ENCODE results near the gene A4GALT.

A4GALT gene

GRCh38 chr22:42700355-42700754 is 20.3 kb downstream of the A4GALT start:
- no peak for DNase-seq

- DNase-seq = no peak
Measured at GRCh38 chr22:42699976-42700352, 20.7 kb downstream of the A4GALT start.

- no peak for DNase-seq
Measured at GRCh38 chr22:42699281-42699975, 21.2 kb downstream of the A4GALT start.

DNA sequence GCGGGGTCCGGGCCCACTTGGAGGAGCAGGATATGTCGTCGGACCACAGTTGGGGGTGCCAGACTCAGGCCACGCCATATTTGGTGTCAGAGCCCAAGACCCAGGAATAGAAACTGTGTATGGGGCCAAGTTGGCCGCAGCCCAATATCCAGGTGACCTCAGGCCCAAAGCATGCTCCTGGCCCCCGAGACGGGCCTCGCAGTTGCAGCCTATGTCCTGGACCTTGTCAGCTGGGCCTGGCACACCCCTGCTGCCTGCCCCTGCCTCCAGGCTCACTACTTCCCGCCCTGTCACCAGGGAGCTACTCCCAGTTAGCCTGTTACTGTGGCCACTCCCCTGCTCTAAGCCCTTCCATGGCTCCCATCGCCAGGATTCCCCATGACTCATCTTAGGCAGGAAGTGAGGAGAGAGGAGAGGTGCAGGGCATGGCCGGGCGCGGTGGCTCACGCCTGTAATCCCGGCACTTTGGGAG is 23.1 kb downstream of the A4GALT start:
- no peak for DNase-seq

DNA sequence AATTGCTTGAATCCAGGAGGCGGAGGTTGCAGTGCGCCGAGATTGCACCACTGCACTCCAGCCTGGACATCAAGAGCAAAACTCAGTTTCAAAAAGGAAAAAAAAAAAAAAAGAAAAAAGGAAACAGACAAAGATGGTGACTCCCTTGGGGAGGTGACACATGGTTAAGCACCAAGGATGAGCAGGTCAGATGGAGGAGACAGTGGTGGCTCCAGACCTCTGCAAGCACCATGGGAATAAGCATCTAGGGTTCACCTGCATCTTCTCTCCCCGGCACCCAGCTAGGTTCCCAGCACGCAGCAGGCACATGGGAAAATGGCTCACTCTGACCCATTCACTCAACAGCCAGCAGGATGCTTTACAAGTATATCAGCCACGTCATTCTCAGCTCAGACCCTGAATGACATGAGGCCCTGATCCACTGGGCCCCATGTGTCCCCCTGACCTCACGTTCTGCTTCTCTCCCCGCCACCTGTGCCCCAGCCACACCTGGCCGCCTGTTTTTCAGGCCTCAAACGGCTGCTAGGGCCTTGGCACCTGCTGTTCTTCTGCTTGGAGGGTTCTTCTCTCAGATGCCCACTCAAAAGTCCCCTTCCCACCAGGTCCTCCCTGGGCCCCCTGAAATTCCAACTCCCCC is 24.2 kb downstream of the A4GALT start:
- DNase-seq = no peak

- no peak for DNase-seq
Measured at GRCh38 chr22:42695294-42695693, 25.4 kb downstream of the A4GALT start.

- DNase-seq = no peak
Measured at GRCh38 chr22:42693763-42694683, 26.6 kb downstream of the A4GALT start.

DNA sequence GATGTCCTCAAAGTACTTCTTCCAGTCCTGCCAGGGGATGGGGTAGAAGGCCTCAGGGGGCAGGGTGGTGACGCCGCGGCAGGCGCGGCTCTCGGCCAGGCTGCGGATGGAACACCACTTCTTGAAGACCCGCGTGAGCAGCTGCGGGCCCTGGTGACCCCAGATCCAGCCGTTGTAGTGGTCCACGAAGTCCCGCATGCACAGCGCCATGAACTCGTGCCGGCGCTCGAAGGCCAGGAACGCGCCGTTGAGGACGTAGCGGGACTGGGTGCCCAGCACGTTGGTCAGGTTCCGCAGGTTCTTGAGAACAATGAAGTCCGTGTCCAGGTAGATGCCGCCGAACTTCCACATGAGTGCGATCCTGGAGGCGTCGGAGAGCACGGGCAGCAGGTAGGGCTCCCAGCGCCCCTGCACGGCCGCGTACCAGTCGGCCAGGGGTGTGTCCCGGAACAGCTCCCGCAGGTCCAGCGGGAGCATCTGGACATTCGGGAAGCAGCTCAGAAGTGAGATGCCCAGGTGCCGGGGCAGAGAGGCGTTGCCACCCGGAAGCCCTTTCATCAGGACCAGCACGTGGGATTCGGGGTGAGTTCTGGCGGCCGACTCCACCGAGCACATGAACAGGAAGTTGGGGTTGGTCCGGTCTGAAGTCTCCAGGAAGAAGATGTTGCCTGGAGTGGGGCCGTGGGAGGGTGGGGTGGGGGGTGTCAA is 27.5 kb downstream of the A4GALT start:
- no peak for DNase-seq

GRCh38 chr22:42692239-42693054 is 28.2 kb downstream of the A4GALT start:
- DNase-seq = no peak

- no peak for DNase-seq
Measured at GRCh38 chr22:42691440-42691839, 29.2 kb downstream of the A4GALT start.

GRCh38 chr22:42688241-42689211 is 32.1 kb downstream of the A4GALT start:
- DNase-seq = no peak

- DNase-seq = no peak
Measured at GRCh38 chr22:42686756-42687491, 33.7 kb downstream of the A4GALT start.

DNA sequence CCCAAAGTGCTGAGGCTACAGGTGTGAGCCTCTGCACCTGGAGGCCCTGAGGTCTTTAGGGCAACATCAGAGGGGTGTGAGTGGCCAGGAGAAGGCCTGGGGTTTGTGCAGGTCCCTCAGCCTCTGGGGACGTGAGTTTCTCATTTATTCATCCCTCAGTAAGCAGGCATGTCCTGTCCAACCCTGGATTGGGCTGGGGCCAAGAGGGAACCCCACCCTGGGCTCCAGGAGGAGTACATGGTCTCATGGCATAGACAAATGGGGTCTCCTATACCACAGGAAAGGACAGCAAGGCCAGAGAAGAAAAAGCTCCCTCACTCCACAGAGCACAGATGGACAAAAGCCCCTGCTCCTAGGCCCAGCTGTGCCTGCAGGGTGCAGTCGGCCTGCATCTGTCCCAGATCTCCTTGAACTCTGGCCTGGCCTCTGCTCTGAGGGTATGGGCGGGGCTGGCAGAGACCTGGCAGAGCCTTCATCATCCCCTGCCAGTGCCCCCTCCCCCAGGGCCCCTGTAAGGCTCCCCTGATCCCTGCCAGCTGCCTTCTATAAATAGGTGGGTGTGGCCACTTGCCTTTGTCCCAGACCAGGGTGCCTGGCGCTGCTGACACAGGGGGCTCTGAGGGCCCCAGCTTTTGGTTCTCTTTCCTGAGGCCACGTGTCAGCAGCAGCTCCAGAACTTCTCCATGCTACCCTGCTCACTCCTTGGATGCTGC is 34.6 kb downstream of the A4GALT start:
- no peak for DNase-seq

GRCh38 chr22:42684462-42685195 is 36.0 kb downstream of the A4GALT start:
- no peak for DNase-seq

DNA sequence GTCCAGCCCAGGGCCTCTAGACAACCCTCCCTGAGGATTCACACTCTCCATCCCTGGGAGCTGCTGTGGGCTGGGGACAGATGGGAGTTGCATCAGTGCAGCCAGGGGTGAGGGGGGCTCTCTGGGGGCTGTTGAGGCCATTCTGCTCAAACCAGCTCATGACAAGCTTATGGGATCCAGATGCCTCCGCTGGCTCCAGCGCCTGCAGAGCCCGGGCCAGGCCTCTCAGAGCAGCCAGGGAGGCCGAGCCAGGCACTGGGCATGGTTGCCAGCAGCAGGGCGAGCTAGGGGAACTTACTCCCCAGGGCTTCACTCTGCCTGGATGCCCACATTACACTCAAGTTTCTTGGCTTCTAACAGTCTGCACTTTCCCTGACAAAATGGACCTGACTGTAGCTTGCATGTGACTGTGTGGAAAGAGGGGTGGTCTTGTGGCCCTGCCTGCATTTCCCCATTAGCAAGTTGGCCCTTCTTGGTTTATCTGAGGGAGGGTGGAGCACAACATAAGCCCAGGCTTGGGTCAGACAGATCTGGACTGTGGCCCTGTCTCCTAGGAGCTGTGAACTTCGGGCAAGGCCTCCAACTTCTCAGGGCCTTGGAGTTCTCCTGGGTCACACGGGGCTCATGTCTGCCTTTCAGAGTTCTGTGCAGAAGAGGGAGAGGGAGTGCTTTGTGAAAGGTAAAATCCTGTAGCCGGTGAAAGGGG is 36.9 kb downstream of the A4GALT start:
- DNase-seq = no peak

GRCh38 chr22:42682113-42682851 is 38.4 kb downstream of the A4GALT start:
- DNase-seq = no peak

DNA sequence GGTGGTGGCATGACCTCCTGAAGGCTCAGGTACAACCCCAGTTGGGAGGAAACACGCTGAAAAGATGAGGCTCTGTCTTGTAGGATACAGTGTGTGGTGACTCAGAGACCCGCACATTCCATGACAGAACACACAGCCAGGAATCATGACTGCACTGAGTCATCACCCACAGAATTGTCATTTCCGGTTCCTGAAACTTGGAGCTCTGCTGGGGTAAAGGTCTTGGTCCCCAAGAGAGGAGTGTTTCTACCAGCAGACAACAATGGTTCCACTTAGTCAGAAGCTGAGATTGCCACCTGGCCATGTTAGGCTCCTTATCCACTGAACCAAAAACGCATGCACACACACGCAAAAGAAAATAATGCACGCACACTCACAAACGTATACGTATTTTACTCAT is 40.0 kb downstream of the A4GALT start:
- no peak for DNase-seq

Measured in CD4-positive, alpha-beta T cell treated with Interleukin-17A for 1 hour (primary cell).